HG02759 (cell line): ENCODE data around the gene TOMT.
"Not testable (repeated sequence)": the region's sequence is repeated elsewhere in the genome, so short reads cannot be mapped to it uniquely, and the experiment has no call there.

Experiments used
- ATAC-seq: cut with Tn5 transposase; IDR thresholded peaks from one replicate; pipeline ENCODE4 v1.9.1; 2021; ENCODE audit warnings: mild to moderate bottlenecking, moderate library complexity; ENCODE audit not compliant: unreplicated experiment

TOMT gene

DNA sequence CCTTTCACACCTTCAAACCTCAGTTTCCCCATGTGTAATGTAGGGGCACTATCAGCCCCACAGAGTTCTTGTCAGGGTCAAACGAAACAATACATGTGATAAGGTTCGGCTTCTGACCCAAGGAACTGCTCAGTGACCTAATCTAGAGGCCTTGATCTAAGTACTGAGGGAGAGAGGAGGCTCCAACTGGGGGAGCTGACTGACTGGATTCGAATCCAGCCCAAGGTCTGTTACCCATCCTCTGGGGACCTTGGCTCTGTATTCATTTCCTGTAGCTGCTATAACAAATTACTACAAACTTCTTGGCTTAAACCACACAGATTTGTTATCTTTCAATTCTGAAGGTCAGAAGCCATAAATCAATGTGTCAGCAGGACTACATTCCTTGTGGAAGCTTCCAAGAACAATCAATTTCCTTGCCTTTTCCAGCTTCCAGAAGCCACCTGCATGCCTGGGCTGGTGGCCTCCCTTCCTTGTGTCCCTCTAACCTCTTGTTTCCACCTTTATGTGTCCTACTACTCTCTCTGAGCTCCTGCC lies 17.5 kb downstream of the TOMT start:
- no peak for ATAC-seq

DNA sequence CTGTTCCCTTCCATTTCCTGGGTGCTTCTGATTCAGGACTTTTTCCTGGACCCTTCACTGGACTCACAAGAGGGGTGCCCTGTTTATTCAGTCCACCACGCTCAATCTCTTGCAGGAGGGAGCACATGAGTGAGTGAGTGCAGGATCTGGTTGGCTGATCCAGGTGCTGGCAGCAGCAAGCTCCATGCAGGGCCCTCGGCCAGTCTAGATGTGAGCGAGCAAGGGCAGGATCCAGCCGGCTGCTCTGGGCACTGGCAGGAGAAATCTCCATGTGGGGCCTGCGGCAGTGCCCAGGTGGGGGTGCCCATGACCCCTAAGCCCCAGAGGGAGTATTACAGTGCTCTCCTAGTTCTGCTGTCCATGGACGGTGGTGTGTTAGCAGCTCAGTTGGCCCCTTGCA lies 18.3 kb downstream of the TOMT start:
- ATAC-seq: no peak

DNA sequence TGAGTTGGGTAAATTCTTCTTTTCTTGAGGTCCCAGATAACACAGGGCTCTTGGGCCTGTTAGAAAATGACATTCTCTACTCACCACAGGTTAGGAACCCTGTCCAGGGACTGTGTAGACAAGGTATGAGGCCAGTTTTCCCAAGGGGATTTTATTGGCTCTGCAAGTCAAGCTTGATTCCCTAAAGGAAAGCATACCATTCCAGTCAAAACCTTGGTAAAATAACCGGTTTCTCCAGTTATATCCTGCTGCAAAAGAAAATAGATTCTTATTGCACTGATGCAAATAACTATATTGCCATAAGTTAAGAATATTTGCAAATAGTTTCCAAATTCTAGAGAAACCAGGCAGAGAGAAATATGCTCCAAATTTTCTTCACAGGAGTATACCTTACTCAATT lies 20.2 kb downstream of the TOMT start:
- no peak for ATAC-seq

DNA sequence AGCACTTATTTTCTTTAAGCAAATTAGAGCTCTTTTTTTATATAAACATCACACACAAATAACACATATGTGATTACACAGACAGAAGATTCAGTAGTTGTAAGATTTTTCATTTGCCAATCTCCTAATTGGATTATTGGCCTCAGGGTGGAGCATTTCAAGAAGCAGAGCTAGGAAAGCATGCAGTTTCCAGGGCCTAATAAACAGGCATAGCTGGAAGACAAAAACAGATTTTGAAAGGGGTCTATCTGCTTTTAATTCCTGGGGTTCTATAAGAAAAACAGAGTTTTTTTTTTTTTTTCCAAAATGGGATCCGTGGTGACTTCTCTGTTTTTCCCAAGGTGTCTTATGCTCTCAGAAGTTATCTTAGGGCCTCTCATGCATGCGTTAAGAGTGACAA lies 22.2 kb downstream of the TOMT start:
- ATAC-seq: no peak

DNA sequence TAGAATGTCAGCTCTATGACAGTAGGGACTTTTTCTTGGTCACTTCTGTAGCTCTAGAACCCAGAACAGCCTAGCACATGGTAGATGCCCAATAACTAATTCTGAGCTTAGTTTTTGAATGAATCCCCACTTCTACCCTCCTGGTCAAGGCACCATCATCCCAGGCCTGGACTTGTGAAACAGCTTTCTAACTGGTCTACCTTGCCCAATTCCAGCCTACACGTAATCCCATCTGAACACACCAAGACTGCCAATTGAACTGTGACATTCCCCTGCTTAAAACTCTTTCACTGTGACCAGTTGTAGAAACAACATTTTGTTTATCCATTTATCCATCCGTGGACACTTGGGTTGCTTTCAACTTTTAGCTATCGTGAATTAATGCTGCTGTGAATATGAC lies 23.7 kb downstream of the TOMT start:
- ATAC-seq: no peak

DNA sequence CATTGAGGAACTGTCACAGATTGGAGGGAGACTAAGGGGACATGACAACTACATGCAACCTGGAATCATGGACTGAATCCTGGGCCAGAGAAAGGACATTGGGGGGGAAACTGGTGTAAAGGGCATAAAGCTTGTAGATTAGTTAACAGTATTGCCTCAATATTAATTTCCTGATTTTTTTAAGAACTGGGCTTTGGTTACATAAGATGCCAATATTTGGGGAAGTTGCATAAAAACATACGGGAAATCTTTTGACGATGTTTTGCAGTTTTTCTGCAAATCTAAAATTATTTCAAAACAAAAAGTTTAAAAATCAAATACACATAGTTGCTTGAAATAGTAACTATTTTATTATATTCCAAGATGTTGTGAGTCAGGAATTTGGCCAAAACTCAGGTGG lies 26.9 kb downstream of the TOMT start:
- ATAC-seq: no peak

DNA sequence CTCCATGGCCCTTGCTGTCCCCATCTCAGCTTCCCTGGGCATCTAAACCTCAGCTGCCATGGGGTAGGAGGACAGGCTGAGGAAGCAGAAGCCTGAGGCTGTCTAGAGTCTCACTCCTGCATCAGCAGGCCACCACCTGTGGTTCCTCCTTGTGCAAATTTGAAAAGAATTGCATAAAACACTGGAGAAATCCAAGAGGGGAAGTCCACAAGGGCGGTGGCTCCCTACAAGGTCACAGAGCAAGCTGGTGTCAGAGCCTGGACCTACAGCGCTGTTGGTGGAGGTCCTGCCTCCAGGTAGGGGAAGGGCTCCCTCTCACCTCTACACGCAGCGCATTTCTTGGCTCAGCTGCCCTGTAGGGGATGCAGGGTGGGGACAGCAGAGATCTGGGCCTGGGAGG lies 29.7 kb downstream of the TOMT start, which contains the start of gene FOLR3:
TSS of gene FOLR3 (plus strand) at position 253 of the 400 bp plus-strand sequence. CDS start 228 bp downstream, outside the sequence.
- ATAC-seq: not testable (repeated sequence)

DNA sequence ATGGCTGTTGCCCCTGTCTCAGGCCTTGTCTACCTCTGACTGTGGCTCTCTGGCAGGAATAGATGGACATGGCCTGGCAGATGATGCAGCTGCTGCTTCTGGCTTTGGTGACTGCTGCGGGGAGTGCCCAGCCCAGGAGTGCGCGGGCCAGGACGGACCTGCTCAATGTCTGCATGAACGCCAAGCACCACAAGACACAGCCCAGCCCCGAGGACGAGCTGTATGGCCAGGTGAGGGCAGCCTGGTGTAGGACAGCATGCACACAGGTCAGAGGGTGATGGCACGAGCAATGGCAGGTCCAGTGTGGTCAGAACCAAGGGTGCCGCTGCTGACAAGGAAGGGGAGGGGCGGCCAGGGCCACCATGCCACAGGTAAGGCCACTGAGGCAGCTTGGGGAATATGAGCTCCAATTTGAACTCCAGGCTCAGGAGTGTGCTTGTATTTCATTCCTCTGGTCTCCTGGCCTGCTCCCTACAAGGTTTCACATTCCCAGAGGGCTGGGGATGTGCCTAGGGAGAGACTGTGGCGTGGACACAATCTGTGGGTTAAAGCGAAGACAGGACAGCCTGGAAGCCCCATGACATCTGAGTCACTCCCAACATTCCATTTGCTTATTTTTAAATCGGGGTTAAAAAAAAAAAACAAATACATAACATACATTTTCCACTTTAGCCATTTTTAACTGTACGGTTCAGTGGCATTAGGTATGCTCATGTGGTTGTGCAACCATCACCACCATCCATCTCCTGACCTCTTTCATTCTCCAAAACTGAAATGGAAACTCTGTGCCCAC lies 30.4 kb downstream of the TOMT start:
- no peak for ATAC-seq

DNA sequence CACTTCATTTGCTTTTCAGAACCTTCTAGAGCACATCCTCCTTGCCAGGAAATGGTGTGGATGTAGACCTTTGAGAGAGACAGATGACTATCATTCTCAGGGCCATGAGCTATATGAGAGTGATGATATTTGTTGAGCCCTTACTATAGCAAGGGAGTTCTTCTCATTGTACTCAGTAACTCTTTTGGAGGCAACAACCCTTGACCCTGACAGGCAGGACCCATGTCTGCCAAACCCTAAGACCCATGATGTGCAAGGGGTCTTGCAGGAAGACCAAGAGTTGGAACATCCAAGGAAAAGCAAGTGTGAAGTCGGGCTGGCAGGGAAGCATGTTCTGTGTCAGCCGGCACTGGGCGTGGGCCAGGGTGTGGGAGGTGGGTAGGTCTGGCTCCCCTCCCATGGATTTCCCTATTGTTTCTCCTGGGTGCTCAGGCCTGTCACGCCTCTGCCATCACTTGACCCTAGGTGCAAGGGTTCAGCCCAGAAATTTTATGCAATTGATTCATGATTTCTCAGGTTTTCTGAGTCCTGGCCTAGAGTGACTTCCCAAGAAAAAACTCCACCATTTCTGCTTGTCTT lies 31.0 kb downstream of the TOMT start:
- no peak for ATAC-seq

DNA sequence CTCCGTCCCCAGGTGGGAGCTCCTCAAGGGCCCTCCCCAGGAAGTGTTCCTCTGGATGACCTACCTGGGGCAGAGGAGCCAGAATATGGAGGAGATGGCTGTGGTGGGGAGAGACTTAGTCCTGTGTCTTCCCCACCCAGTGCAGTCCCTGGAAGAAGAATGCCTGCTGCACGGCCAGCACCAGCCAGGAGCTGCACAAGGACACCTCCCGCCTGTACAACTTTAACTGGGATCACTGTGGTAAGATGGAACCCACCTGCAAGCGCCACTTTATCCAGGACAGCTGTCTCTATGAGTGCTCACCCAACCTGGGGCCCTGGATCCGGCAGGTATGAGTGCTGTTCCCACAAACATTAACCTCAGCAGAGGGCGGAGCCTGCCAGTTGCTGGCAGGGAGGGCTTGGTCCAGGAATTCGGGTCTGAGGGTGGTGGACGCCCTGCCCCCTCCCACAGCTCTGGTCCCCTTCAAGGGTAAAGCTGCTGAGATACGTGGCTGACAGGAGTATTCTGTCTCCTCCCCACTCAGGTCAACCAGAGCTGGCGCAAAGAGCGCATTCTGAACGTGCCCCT lies 33.2 kb downstream of the TOMT start:
- no peak for ATAC-seq

DNA sequence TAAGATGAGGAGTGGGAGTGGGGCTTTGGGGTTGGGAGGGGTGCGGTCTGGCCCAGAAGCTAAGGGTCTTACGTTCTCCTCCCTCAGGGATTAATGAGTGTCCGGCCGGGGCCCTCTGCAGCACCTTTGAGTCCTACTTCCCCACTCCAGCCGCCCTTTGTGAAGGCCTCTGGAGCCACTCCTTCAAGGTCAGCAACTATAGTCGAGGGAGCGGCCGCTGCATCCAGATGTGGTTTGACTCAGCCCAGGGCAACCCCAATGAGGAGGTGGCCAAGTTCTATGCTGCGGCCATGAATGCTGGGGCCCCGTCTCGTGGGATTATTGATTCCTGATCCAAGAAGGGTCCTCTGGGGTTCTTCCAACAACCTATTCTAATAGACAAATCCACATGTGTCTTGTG lies 33.8 kb downstream of the TOMT start:
- ATAC-seq: no peak

DNA sequence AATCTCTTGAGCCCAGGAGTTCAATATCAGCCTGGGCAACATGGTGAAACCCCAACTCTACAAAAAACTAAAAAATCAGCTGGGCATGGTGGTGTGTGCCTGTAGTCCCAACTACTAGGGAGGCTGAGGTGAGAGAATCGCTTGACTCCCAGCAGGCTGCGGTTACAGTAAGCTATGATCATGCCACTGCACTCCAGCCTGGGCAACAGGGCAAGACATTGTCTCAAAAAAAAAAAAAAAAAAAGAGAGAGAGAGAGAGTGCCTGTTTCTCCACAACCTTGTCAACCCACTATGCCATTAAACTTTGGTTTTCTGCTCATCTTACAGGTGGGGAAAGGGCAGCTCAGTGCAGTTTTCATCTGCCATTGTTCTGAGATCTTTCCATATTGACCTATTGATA lies 34.9 kb downstream of the TOMT start:
- ATAC-seq: no peak

DNA sequence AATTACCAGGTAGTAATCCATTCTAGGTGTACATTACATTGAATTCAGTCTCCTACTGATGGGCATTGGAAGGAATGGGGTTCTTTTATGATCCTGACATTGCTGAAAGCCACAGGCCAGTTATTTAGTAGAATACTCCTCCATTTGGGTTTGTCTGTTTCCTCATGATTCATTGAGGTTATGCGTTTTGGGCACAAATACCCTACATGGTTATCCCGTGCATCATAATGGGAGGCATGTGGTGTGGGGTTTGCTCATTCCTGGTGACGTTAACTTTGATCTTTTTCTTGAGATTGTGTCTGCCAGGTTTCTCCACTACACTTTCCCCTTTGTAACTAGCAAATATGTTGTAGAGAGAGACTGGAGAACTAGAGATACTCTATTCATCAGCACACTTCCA lies 35.3 kb downstream of the TOMT start:
- no peak for ATAC-seq

DNA sequence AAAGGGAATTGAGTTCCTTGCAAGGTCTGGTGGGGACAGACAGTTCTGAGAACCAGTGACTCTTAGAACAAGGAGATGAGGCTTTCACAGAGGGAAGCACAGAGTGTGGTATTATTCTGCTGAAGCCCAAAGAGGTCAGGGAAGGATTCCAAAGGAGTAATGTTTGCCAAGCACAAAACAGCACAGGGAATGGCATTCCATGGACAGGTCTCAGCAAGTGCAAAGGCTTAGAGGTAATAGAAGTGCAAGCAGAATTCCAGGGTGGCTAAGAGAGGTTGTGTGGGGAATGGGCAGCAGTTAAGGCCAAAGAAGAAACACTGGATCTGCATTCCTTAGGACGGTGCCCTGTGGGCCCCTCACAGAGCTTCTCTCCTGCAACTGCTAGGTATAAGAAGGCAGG lies 36.4 kb downstream of the TOMT start:
- not testable (repeated sequence) for ATAC-seq

DNA sequence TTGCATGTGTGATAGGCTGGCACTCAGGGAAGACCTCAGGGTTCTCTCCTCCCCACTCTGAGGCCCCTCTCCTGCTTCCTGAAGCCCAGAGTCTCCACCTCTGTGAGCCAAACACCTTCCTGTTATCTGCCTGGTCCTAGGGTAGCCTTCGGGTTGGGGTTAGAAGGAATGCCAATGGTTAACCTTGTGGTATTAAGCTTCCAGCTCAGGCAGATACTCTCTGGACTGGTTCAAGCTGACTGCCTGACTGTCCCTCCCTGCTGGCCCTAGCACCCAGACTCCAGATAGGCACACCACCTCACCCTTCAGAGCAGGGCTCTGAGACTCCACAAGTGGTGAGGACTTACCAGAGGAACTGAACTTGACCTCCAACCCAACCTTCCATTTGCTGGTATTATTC lies 36.8 kb downstream of the TOMT start:
- ATAC-seq: not testable (repeated sequence)

DNA sequence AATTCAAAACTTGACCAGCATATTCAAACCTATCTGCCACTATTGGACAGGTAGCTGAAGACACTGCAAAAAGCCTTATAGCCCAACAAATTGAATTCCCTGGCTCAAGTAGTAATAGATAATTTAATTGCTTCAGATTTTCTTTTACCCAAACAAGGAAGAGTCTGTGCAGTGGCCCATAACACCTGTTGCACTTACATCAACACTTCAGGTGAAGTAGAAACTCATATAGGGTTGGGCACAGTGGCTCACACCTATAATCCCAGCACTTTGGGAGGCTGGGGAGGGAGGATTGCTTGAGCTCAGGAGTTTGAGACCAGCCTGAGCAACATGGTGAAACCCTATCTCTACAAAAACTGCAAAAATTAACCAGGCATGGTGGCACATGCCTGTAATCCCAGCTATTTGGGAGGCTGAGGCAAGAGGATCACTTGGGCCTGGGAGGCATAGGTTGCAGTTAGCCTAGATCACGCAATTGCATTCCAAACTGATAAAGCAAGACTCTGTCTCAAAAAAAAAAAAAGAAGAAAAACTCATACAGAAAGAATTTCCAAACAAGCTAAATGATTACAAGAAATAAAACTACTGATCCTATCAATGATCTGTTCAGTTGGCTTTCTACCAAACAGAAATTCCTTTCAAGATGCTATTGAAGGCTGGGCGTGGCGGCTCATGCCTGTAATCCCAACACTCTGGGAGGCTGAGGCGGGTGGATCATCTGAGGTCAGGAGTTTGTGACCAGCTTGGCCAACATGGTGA lies 39.3 kb downstream of the TOMT start:
- ATAC-seq: no peak

DNA sequence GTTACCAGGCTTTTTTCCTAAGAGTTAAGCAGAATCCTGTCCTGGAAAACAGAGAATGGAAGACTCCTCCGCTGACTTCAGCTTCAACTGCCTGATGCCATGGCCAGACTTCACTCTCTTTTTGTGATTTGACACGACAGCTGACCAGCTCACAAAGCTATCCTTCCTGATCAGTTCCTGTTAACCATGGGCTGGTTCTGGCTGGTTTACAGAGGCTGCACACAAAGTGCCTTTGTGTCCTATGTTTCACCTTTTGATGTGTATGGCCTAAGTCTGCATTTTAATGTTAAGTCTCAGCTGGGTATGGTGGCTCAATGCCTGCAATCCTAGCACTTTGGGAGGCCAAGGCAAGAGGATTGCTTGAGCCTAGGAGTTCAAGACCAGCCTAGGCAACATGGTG lies 40.9 kb downstream of the TOMT start:
- no peak for ATAC-seq

DNA sequence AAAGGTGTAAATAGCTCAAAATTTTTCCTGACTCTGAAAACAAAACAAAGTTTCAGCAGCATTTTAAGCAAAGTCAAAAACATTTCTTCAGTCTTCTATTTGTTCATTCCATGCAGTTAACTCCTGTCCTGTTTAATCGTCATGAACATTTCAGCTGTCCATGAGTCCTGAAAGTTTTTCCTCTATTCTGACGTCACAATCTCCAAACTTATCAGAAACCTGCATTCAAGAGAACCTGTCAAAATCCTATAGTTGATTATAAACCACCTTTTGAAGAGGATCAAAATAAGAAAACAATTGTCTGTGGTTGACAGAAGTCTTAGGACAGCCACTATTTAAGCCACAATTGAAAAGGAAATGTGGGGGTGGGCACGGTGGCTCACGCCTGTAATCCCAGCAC lies 45.2 kb downstream of the TOMT start:
- ATAC-seq: no peak

DNA sequence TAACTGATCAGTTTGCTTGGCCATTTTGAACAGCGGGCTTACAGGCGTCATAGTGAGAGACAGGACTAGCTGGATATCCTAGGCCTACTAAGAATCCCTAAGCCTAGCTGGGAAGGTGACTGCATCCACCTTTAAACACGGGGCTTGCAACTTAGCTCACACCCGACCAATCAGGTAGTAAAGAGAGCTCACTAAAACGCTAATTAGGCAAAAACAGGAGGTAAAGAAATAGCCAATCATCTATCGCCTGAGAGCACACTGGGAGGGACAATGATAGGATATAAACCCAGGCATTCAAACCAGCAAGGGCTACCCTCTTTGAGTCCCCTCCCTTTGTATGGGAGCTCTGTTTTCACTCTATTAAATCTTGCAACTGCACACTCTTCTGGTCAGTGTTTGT lies 48.1 kb downstream of the TOMT start:
- not testable (repeated sequence) for ATAC-seq

DNA sequence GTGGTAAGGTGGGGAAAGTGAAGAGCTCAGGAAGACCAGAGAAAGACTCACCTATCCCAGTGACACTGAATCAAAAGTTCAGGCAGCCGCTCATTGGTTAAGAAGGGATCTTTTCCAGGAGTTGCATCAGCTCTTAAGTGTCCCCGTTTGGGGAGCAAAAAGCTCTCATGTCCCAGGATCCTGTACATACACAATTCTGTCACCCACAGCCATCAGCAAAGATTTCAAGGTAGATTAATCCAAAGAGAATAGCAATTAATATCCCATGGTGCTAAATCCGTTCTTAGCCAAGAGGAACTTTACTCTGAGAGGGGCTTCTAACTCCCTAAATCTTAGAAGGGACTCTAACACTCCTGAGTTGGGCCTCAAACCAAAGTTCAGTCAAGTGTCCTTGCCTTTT lies 49.1 kb downstream of the TOMT start:
- ATAC-seq: no peak

DNA sequence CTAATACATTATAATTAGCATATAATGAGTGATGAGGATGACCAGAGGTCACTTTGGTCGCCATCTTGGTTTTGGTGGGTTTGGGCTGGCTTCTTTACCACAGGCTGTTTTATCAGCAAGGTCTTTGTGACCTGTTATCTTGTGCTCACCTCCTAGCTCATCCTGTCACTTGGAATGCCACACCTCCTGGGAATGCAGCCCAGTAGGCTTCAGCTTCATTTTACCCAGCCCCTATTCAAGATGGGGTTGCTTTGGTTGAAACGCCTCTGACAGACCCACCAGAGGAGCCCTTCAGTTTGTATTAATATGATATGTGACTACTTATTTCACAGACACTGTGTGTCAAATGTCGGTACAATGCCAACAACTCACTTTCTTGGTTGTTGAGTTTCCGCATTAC lies 50.0 kb downstream of the TOMT start:
- no peak for ATAC-seq
